IPS-18a (cell line): ENCODE data around the gene RBMS1.

Source experiments
- H3K27ac ChIP-seq: one replicate; pipeline ENCODE4 v1.5.1; 2013; ENCODE audit warnings: low read length
- H3K27me3 ChIP-seq: one replicate; pipeline ENCODE4 v1.6.1; 2013; ENCODE audit warnings: mild to moderate bottlenecking, low read length; ENCODE audit not compliant: control insufficient read depth, insufficient read depth
- H3K36me3 ChIP-seq: one replicate; pipeline ENCODE4 v1.6.1; 2013; ENCODE audit warnings: low read depth, low read length; ENCODE audit not compliant: control insufficient read depth
- H3K4me1 ChIP-seq: one replicate; pipeline ENCODE4 v1.6.1; 2013; ENCODE audit warnings: low read depth, low read length; ENCODE audit not compliant: control insufficient read depth
- H3K4me3 ChIP-seq: one replicate; pipeline ENCODE4 v1.5.1; 2013; ENCODE audit warnings: low read length
- H3K9ac ChIP-seq: one replicate; pipeline ENCODE4 v1.6.1; 2013; ENCODE audit warnings: mild to moderate bottlenecking, low read length, moderate library complexity
- H3K9me3 ChIP-seq: one replicate; pipeline ENCODE4 v1.6.1; 2013; ENCODE audit warnings: low read depth, low read length; ENCODE audit not compliant: control insufficient read depth

RBMS1 gene

DNA sequence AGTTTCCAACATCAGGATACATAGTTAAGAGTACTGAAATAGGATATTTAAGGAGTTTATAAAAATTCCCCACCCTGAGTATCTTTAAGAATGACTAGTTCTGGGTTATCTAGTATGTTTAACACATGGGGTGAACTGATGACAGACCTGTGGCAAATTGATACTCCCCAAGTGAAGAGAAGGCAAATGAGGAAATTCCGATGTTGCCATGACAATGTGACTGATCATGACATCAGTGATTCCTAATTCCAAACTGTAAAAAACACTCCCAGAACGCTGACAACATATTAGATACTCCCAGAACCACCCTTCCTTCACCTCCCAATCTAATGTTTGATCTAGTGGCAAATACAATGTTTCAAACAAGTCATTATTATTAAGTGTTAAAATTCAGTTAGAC is 77.6 kb downstream of the RBMS1 start:
- no peaks in the 10 kb centered on the region for H3K9me3 ChIP-seq
- no peak overlapping the region for H3K9ac ChIP-seq
- peaks cover 15% of the 10 kb centered on the region for H3K4me1 ChIP-seq
- no peaks in the 10 kb centered on the region for H3K36me3 ChIP-seq
- H3K27me3 ChIP-seq, result no peaks in the 10 kb centered on the region
- H3K27ac ChIP-seq, result no peak overlapping the region
- no peak overlapping the region for H3K4me3 ChIP-seq

DNA sequence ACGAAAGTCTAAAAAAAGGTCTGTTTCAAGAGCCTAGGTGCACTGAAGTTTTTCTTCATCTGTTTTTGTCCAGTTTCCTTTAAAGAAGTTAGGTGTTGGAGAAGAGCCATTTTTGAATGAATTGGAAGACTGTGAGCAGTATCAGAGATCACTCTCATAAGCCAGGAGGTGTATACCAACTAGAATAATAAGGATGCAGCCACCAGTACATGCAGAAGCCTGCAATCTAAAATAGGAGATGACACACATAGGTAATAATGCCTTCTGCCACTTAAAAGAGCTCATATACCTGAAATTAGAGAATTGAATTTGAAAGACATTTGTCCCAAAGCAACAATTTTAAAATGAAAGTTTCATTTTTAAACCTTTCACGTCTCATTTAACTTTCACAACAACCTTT is 81.7 kb downstream of the RBMS1 start:
- Histone ChIP-seq H3K9ac (no peak overlapping the region), H3K36me3 (no peaks in the 10 kb centered on the region), H3K9me3 (no peaks in the 10 kb centered on the region), H3K27me3 (peaks cover 20% of the 10 kb centered on the region), H3K4me1 (peaks cover 8% of the 10 kb centered on the region), H3K27ac (no peak overlapping the region), H3K4me3 (no peak overlapping the region)

DNA sequence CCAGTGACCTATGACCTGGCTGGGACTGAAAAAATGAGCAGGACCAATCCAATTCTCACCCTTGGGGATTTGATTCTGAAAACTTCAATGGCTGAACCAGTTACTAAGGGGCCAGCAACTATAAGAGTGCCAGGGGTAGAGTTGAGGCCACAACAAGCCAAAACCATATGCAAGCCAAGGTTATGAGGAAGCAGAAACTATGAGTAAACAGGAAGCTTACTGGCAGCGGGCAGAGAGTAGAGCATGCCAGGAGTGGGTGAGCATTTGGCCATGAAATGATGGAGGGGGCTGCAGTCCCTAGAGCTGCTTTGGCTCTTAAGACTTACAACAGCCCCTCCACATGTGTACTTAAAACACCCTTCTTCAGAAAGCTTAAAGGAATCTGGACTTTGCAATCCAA is 82.4 kb downstream of the RBMS1 start:
- no peaks in the 10 kb centered on the region for H3K9me3 ChIP-seq
- no peak overlapping the region for H3K4me3 ChIP-seq
- H3K4me1 ChIP-seq, result peaks cover 12% of the 10 kb centered on the region
- peaks cover 25% of the 10 kb centered on the region for H3K27me3 ChIP-seq
- H3K9ac ChIP-seq, result no peak overlapping the region
- H3K36me3 ChIP-seq, result no peaks in the 10 kb centered on the region
- no peak overlapping the region for H3K27ac ChIP-seq

GRCh38 chr2:160409480-160409879 is 84.1 kb downstream of the RBMS1 start:
- H3K9me3 ChIP-seq, result no peaks in the 10 kb centered on the region
- peaks cover 28% of the 10 kb centered on the region for H3K4me1 ChIP-seq
- H3K9ac ChIP-seq, result no peak overlapping the region
- H3K36me3 ChIP-seq, result no peaks in the 10 kb centered on the region
- H3K27me3 ChIP-seq, result peaks cover 39% of the 10 kb centered on the region
- H3K4me3 ChIP-seq, result peak overlapping the region; percentile 81
- H3K27ac ChIP-seq, result no peak overlapping the region

- Histone ChIP-seq H3K9me3 (no peaks in the 10 kb centered on the region), H3K27me3 (peaks cover 44% of the 10 kb centered on the region), H3K4me1 (peaks cover 31% of the 10 kb centered on the region), H3K27ac (no peak overlapping the region), H3K9ac (peak overlapping the region; percentile 82), H3K4me3 (peak overlapping the region; percentile 81), H3K36me3 (no peaks in the 10 kb centered on the region)
These were observed 84.7 kb downstream of the RBMS1 start for GRCh38 chr2:160408959-160409291.

GRCh38 chr2:160408173-160408958 is 85.2 kb downstream of the RBMS1 start:
- Histone ChIP-seq H3K27me3 (peaks cover 50% of the 10 kb centered on the region), H3K36me3 (no peaks in the 10 kb centered on the region), H3K27ac (peak overlapping the region; percentile 59), H3K4me1 (peaks cover 37% of the 10 kb centered on the region), H3K9ac (peak overlapping the region; percentile 82), H3K4me3 (peak overlapping the region; percentile 81), H3K9me3 (no peaks in the 10 kb centered on the region)

DNA sequence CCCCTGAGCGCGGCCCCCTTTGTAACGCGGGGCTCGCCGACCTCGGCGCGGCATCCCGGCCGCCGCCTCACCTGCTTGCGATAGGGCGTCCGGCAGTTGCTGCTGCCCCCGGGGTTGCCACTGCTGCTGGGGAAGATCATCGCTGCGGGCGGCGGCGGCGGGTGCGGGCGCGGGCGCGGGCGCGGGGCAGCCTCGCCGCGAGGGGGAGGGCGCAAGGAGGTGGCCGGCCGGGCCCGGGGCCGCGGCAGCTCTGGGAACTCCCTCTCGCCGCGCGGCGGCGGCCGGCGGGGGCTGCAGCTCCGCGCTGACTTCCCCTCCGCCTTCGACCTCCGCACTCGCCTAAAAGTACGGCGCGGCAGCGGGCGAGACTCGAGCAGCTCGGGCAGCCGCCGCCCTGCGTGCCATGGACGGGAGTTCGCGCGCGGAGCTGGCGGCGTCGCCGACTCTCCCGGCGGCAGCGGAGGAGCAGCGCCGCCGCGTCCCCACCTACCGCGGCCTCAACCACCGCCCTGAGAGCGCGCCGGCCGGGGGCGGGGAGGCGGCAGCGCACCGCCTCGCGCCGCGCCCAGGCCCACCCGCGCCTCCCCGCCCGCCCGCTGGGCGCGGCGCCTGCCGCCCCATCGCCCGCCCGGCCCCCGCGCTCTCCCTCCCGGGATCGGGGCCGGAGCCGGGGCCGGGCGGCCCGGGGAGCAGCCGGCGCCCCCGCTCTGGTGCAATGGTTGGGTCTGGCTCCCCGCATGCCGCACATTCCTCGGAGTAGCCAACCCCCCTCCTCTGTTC is 86.0 kb downstream of the RBMS1 start:
- Histone ChIP-seq H3K9me3 (no peaks in the 10 kb centered on the region), H3K9ac (peak overlapping the region; percentile 82), H3K4me3 (peak overlapping the region; percentile 83), H3K36me3 (no peaks in the 10 kb centered on the region), H3K27me3 (peaks cover 58% of the 10 kb centered on the region), H3K4me1 (peaks cover 44% of the 10 kb centered on the region), H3K27ac (no peak overlapping the region)

DNA sequence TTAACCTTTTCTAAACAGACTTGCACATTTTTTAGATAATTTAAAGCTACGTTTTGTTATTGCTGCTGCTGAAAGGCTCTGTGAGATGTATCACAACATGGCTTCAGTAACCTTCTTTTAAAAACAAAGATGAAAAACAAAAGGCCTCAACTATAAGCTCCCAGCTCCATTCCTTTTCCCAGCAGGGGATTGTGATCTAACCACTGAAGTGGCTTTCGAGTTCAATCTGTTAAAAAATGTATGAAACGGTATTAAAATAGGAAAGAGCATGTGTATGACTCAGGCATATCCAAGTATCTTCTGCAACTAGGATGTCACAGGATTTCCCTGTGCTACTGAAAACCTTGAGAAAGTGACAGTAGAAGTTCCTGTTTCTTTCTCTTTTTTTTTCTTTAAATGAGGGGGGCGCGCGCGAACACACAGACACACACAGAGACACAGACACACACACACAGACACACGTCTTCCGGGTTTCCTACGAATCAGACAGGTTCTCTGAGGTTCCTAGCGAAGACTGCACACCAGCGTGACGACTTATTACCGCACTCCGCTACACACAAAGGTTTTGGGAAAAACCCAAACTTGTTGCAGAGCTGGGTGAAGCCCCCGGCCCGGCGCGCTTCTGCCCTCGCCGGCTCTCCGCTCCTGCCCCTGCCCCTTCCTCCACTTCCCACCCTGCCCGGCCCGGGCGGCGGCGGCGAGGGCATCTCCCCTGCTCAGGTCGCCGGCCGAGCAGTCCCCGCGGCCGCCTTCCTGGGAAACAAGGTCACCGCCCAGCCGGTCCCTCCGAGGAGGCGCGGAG is 86.8 kb downstream of the RBMS1 start:
- H3K4me1 ChIP-seq, result peaks cover 51% of the 10 kb centered on the region
- no peaks in the 10 kb centered on the region for H3K36me3 ChIP-seq
- H3K4me3 ChIP-seq, result peak overlapping the region; percentile 83
- H3K9me3 ChIP-seq, result no peaks in the 10 kb centered on the region
- no peak overlapping the region for H3K27ac ChIP-seq
- H3K27me3 ChIP-seq, result peaks cover 63% of the 10 kb centered on the region
- H3K9ac ChIP-seq, result peak overlapping the region; percentile 50

GRCh38 chr2:160405077-160405867 is 88.3 kb downstream of the RBMS1 start:
- H3K36me3 ChIP-seq, result no peaks in the 10 kb centered on the region
- H3K27me3 ChIP-seq, result peaks cover 69% of the 10 kb centered on the region
- no peak overlapping the region for H3K27ac ChIP-seq
- no peak overlapping the region for H3K9ac ChIP-seq
- H3K4me1 ChIP-seq, result peaks cover 57% of the 10 kb centered on the region
- H3K9me3 ChIP-seq, result no peaks in the 10 kb centered on the region
- peak overlapping the region; percentile 83 for H3K4me3 ChIP-seq

DNA sequence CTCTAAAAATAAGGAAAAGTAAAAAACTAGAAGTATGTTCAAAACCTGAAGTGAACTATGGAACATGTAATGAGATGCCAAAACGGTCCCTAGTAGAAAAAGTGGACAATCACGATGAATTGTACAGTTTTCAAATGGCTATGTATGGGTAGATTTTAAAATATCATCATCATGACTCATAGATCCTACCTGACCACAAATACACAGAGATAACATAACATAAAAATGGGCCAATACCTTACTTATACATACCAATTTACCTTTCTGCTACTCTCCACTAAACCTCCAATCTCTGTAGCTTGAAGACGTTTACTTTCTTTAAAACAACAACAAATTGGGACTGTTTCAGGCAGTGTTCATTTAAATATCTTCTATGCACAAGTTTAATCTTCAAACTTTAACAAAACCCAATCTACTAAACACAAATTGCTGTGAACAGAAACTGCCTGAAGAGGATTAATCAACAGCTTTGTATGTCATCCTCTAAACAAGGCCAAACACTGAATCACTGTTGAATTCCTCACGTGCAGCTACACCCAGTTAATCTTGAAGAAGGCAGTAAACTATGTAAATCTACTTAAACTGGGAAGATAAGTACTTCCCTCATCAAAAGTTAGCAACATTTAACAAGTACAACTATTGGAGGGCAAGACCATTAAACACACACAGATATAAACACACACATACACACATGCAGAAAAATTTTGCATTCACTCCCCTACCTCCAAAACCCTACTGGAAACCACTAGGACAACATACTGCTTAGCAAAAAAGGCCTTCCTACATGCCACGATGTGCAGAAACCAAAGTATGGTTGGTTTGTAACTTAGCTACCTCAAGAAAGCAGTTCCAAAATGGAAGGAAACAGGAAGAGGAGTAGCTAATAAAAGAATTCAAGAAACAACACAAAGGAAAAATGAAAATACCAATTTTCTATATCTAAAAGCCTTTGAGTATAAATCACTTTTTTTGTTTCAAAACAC is 90.3 kb downstream of the RBMS1 start:
- Histone ChIP-seq H3K4me1 (peaks cover 66% of the 10 kb centered on the region), H3K9ac (no peak overlapping the region)

More for the DNA sequence above, 90.3 kb downstream of the RBMS1 start:
- H3K36me3 ChIP-seq, result no peaks in the 10 kb centered on the region
- H3K9me3 ChIP-seq, result no peaks in the 10 kb centered on the region
- H3K27ac ChIP-seq, result no peak overlapping the region
- peaks cover 57% of the 10 kb centered on the region for H3K27me3 ChIP-seq
- H3K4me3 ChIP-seq, result no peak overlapping the region
